Measurements from ENCODE around the gene CEP104. TPM values are rescaled to one million over a fixed set of nuclear protein-coding genes. Genes with fewer than 3 reads are reported as not detected.

Gene CEP104
- polyA plus RNA-seq, 1 of the 3 experiments (the other 2 are of a cell fraction): 19.2 TPM

- H3F3A ChIP-seq (replicated peaks; ENCODE audit: insufficient read depth): no peaks in the 10 kb centered on the region
- H3K4me1 ChIP-seq (ENCODE audit: control insufficient read depth in 1 of 2, insufficient read depth in 2 of 2, low read depth in 1 of 2, low read length in 1 of 2): peaks cover 3 to 4% of the 10 kb centered on the region in 2 experiments; a peak in 1 of 4 replicates
These were observed 6.2 kb downstream of the CEP104 start for GRCh38 chr1:3850857-3851256.

GRCh38 chr1:3847081-3847480, 9.9 kb downstream of the CEP104 start:
- H3K36me3 ChIP-seq (replicated peaks in 1 of 2; ENCODE audit: control insufficient read depth in 1 of 2, insufficient read depth in 2 of 2, low read length in 1 of 2): peaks cover 18 to 48% of the 10 kb centered on the region in 2 experiments
- 64% methylated on average over 6 of the region's 6 CpGs for WGBS (ENCODE audit: low lambda C conversion rate)
- no peaks in the 10 kb centered on the region for H4K20me1 ChIP-seq (ENCODE audit: insufficient read depth)
- no peaks in the 10 kb centered on the region for H3K9me3 ChIP-seq
- H3K79me2 ChIP-seq (ENCODE audit: insufficient read depth): no peaks in the 10 kb centered on the region
- H2AFZ ChIP-seq (ENCODE audit: low read depth): no peak overlapping the region
- H3F3A ChIP-seq (replicated peaks; ENCODE audit: insufficient read depth): no peaks in the 10 kb centered on the region
- no peak overlapping the region for H3K4me2 ChIP-seq
- no peaks in the 10 kb centered on the region for H3K4me1 ChIP-seq (ENCODE audit: control insufficient read depth in 1 of 2, insufficient read depth in 2 of 2, low read depth in 1 of 2, low read length in 1 of 2)
- no peak overlapping the region for H3K27ac ChIP-seq (ENCODE audit: low read depth in 2 of 2, low read length in 1 of 2)
- peak; percentile 46 for DNase-seq
- ChIA-PET CTCF (interaction anchor here (1.0 to 1.9 kb wide), 3 partner anchors 9 to 71 kb away, joined by 3 to 6 read pairs (median 3); partner anchors contain the start of gene CEP104), POLR2A (no interaction called here)
- no peaks in the 10 kb centered on the region for H3K27me3 ChIP-seq (ENCODE audit: insufficient read depth)
- H3K9me2 ChIP-seq: no peaks in the 10 kb centered on the region
- H3K4me3 ChIP-seq (ENCODE audit: low read depth in 2 of 2, low read length in 1 of 2): no peak overlapping the region
- H3K9ac ChIP-seq: no peak overlapping the region
- TF ChIP-seq GATA2 (CRISPR knock-in tag; IDR thresholded peaks at IDR 0.05) (no peak), USF1 (IDR thresholded peaks at IDR 0.05; ENCODE audit: borderline replicate concordance, low read depth) (no peak), YY1 (IDR thresholded peaks at IDR 0.05; ENCODE audit: low read depth) (no peak), TCF12 (IDR thresholded peaks at IDR 0.05) (no peak), CHD2 (IDR thresholded peaks at IDR 0.05; ENCODE audit: low read length, partially characterized antibody) (no peak), REST (IDR thresholded peaks at IDR 0.05; ENCODE audit: low read depth, low read length) (no peak), RFX5 (IDR thresholded peaks at IDR 0.05; ENCODE audit: low read length) (no peak), MEF2A (IDR thresholded peaks at IDR 0.05; ENCODE audit: borderline replicate concordance, low read depth) (no peak)
- TF ChIP-seq, protein P1, sequence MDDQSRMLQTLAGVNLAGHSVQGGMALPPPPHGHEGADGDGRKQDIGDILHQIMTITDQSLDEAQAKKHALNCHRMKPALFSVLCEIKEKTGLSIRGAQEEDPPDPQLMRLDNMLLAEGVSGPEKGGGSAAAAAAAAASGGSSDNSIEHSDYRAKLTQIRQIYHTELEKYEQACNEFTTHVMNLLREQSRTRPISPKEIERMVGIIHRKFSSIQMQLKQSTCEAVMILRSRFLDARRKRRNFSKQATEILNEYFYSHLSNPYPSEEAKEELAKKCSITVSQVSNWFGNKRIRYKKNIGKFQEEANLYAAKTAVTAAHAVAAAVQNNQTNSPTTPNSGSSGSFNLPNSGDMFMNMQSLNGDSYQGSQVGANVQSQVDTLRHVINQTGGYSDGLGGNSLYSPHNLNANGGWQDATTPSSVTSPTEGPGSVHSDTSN (IDR thresholded peaks at IDR 0.05): no peak

More at GRCh38 chr1:3850857-3851256, 6.2 kb downstream of the CEP104 start:
- Histone ChIP-seq H3K9me2 (no peaks in the 10 kb centered on the region), H3K36me3 (replicated peaks in 1 of 2; ENCODE audit: control insufficient read depth in 1 of 2, insufficient read depth in 2 of 2, low read length in 1 of 2) (peaks cover 13 to 45% of the 10 kb centered on the region in 2 experiments), H4K20me1 (ENCODE audit: insufficient read depth) (peaks cover 9% of the 10 kb centered on the region; the same call in 1 of the 2 replicates), H3K27me3 (ENCODE audit: insufficient read depth) (no peaks in the 10 kb centered on the region), H3K79me2 (ENCODE audit: insufficient read depth) (peaks cover 26% of the 10 kb centered on the region), H3K4me3 (ENCODE audit: low read depth in 2 of 2, low read length in 1 of 2) (no peak overlapping the region), H3K27ac (ENCODE audit: low read depth in 2 of 2, low read length in 1 of 2) (no peak overlapping the region), H2AFZ (ENCODE audit: low read depth) (no peak overlapping the region), H3K9me3 (no peaks in the 10 kb centered on the region), H3K4me2 (no peak overlapping the region), H3K9ac (no peak overlapping the region)
- TF ChIP-seq SIN3A (IDR thresholded peaks at IDR 0.05; ENCODE audit: borderline replicate concordance, low read depth, low read length) (no peak), USF1 (IDR thresholded peaks at IDR 0.05; ENCODE audit: borderline replicate concordance, low read depth) (no peak), EP300 (IDR thresholded peaks at IDR 0.05; ENCODE audit: borderline replicate concordance in 1 of 2, low read depth in 1 of 2, low read length in 1 of 2) (no peak), TCF12 (IDR thresholded peaks at IDR 0.05) (no peak), CTCF (IDR thresholded peaks at IDR 0.05) (no peak), TAF1 (IDR thresholded peaks at IDR 0.05; ENCODE audit: borderline replicate concordance, low read depth, low read length) (no peak), YY1 (IDR thresholded peaks at IDR 0.05; ENCODE audit: low read depth) (no peak), FOXM1 (IDR thresholded peaks at IDR 0.05; ENCODE audit: low read depth) (no peak), ELF1 (IDR thresholded peaks at IDR 0.05) (no peak), FOXJ3 (CRISPR knock-in tag; IDR thresholded peaks at IDR 0.05) (no peak), MEF2A (IDR thresholded peaks at IDR 0.05; ENCODE audit: borderline replicate concordance, low read depth) (no peak)
- TF ChIP-seq, protein P2, sequence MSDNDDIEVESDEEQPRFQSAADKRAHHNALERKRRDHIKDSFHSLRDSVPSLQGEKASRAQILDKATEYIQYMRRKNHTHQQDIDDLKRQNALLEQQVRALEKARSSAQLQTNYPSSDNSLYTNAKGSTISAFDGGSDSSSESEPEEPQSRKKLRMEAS (IDR thresholded peaks at IDR 0.05; ENCODE audit: low read depth): no peak
- 84% methylated on average over 8 of the region's 12 CpGs for WGBS (ENCODE audit: low lambda C conversion rate)
- ChIA-PET CTCF (interaction anchor here (1.2 kb wide), 1 partner anchor 19 kb away, joined by 3 read pairs; no protein-coding TSS in a partner anchor), POLR2A (no interaction called here)
- no peak for DNase-seq

Measured in SK-N-SH (cell line).